GM19238 (cell line): ENCODE data around the gene SMCO3.

ENCODE experiments used
- DNase-seq: peaks from one replicate; pipeline ENCODE4 v3.0.0; 2011; ENCODE audit warnings: low spot score; ENCODE audit not compliant: insufficient read length

Gene SMCO3

DNA sequence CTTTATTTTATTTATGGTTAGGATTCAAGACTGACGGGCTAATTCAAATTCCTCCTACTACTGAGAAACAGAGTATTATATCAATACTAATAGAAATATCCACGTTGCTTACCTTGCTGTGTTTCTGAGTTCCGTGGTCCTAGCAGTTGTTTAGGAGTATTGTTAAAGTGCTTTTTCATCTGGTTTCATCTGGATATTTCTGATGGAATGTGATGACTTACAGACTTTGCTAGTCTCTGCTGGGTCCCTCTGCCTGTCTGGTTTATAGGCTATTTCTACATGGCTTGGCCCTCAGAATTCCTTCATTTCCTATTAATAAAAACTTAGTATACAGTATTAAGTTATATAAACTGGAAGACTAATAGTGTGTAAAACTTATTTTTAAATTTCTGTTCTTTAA is at the start of gene SMCO3:
Gene SMCO3, minus strand, starts transcription at position 169 of the 400 bp plus-strand sequence. CDS start 7,502 bp downstream, outside the sequence.
- no peak for DNase-seq

DNA sequence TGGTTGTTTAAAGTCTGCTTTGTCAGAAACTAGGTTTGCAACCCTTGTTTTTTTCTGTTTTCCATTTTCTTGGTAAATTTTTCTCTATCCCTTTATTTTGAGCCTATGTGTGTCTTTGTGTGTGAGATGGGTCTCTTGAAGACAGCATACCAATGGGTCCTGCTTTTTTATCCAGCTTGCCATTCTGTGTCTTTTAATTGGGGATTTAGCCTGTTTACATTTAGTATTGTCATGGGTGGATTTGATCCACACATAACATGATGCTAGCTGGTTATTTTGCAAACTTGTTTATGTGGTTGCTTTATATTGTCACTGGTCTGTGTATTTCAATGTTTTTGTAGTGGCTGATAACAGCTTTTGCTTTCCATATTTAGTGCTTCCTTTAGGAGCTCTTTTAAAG is 46.5 kb upstream of the SMCO3 start:
- DNase-seq, result no peak

DNA sequence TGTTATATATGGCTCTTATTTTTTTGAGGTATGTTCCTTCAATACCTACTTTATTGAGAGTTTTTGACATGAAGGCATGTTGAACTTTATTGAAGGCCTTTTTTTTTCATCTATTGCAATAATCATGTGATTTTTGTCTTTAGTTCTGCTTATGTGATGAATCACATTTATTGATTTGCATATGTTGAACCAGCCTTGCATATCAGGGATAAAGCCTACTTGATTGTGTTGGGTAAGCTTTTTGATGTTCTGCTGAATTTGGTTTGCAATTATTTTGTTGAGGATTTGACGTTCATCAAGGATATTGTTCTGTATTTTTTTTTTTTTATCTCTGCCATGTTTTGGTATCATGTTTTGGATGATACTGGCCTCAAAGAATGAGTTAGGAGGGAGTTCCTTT is 44.5 kb upstream of the SMCO3 start:
- no peak for DNase-seq

DNA sequence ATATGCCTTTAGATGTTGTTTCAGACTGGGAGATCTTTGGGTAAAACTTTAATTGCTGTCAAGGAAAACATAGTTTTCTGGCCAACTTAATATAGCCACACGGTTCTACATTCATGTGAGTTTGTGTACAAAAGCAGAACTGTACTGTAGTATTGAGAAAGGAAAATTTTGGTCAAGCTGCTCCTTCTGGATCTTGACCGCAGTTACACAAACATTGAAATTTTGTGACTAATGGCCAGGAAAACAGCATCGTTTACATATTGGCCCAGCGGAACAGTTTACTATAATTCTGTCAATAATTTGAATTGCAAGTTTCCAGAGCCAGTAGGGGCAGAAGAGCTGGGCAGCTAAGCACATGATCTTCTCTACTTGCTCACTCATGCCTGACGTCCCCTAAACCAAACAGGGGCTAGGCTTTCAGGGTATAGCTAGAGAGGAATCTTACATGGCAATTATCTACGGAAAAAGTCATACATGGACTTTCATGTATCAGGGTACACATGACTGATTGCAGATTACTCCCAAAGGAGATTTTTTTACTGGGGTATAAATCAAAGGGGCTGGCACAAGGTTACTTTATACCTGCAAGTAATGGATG is 40.7 kb upstream of the SMCO3 start:
- no peak for DNase-seq

DNA sequence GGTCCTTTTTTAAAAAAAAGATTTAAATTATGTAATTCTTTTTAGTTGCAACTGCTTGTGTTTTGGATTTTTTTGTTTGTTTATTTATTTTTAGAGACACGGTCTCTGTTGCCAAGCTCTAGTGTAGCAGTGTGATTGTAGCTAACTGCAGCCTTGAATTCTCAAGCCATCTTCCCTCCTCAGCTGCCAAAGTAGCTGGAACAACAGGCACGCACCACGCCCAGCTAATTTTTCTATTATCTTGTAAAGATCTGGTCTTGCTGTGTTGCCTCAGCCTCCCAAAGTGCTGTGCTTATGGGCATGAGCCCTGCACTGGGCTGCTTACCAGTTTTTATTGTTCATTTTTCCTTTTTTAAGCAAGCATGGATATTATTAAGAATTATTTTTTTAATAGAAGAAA is 40.0 kb upstream of the SMCO3 start:
- no peak for DNase-seq

DNA sequence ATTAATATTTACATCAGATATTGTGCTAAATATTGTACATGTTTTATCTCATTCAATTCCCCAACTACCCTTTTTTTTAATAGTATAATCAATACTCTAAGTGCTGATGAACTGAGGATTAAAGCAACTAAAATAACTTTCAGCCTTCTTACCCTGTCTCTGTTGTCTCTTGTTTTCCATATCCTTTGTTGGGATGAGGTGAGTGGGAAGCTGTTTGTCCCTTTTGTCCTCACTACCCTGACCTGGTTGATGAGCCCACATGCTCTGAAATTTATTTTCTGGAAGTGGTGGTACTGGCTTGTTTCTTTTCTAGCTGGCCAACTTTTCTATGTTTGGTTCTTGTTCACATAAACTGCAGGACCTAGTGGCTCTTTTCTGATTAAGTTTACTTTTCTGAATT is 38.9 kb upstream of the SMCO3 start:
- no peak for DNase-seq

DNA sequence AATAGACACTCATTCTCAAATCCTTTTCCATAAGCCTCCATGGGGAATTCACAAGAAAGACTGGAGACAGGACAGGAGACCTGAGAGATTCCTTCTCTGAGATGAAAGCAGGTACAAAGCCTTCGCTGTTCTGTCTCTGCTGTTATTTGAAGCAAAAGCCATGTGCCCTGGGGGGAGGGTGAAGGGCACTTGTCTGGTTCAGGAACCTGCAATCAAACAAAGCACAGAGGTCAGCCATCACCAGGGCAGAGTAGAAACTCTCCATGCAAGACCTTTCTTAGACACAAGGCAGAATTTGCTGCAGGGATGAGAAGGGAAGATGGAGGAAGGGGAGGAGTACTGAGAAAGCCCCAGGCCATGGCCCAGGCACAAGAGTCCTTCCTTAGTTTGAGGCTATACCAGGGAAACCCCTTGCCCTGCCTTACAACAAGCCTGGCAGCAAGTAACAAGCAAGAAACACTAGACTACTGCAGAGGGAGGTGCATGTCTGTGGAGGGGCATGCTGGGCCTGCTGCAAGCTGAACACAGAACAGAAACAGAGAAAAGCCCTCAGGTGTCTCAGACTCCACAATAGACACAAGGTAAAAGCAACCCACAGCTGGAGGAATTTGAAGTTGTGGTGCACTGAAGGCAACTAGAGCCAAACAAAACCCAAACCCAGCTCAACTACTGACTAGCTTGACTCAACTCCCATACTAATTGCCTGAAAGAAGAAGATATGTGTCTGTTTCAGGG is 37.1 kb upstream of the SMCO3 start:
- no peak for DNase-seq

DNA sequence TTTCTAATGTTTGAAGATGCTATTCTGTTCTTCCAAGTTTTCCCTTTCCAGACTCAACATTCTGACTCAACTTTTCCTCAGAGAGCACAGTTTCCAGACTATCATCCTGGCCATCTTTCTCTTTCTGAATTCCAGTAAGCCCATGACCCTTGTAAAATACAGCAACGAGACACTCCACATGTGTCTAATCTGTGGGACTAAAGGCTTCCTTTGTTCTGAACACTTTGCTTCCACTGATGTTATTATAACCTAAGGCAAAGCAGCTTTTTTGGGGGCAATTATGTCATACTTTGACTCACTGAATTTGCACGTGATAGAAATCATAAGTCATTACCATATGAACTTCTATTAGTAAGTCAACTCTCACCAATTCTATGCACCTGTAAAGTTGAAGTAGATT is 35.7 kb upstream of the SMCO3 start:
- DNase-seq, result no peak

DNA sequence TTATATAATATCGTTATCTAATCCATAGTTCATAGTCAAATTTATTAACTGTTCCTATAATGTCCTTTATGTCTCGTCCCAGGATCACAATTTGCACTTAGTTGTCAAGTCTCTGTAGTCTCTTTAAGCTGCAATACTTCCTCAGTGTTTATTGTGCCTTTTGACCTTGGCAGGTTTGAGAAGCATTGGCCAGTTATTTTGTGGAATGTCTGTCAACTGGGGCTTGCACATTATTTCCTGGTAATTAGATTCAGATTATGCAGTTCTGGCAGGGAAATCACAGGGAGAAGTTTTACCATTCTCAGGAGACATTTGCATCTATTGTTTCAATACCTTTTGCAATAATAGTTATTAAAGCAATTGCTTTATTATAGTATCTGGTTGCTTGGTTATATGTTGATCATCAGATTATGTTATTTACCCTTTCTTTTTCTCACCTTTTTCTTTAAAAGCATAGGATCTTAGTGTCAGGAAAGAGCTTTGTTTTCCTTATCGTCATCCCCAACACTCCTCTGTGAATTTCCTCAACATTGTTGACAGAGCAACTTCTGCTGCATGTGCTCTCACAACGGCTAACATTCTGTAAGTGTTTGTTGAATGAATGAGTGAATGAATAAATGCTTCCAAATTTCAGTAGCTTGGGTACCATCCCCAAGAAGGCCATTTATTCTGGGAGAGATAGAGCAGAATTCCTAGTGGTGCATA is 33.0 kb upstream of the SMCO3 start:
- DNase-seq, result no peak

DNA sequence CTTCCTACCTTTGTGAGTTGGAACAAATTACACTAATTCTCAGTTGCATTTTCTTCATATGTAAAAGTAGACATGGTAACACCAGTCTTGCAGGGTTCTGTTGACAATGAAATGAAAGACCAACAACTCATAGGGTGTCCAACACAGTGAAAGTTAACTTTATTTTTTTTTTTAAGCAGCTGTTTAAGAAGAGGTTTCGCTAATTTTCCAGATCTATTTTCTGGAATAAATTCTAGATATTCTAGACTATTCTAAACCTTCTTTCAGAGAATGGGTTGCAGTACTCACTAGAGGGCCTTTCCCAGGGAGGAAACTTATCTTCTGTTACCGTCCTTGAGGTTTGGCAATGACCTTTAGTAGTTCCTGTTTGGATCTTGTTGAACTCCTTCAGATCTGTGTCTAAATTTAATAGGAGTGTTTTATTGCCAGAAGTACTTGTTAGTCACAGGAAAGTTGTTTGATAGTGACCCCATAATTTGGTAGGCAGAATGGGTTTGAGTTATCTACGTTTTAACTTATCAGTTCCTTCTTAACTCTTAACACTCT is 32.1 kb upstream of the SMCO3 start:
- no peak for DNase-seq

DNA sequence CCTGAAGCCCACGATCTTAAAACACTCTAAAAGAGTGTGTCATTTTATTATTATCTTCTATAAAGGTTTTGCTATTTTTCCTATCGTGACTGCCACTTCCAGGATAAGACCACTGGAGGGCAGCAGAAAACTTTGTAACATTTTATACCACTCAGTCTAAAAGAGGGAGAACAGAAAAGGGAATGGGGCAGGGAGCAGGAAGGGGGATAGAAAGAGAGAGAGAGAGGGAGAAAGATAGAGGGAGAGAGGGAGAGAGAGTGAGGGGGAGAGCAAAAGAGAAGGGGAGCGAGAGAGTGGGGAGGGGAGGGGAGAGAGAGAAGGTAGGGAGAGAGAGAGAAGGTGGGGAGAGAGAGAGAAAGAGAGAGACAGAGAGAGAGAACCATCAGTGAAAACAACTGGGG is 31.4 kb upstream of the SMCO3 start:
- peak; percentile 16 for DNase-seq

DNA sequence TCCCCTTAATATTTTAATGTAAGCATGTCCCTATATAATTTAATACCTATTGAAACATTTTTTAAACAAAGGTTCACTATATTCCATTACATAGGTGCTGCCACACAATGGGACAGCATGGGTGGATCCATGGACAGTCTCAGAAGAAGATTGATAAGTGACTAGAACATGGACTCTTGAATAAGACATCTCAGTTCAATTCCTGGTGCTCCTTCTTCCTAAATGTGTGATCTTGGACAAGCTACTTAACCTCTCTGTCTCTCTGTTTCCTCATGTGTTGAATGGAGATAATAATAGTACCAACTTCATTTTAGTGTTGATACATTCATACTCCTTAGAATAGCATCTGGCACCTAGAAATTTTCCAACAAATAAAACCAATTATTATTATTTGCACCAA is 30.4 kb upstream of the SMCO3 start:
- no peak for DNase-seq

DNA sequence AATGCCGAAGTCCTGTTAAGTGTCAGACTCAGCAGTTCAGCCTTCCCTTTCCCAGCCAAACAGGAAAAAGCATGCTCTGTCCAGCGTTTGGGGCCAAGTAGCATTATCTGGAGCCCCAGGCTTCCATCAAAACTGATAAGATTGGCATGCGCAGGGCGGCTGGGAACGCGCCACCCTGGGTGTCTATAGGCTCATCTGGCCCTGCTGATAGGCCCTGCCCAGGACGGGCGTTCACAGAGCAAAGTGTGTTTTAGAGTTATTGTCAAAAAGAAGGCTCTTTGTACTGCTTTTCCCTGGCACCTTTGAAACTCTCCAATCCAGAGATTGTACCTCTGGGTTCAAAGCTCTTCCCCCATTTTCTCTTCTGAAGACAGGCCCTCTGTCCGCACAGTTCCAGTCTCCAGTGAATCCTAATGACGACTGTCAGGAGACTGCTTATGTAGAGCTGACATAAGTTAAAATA is 29.5 kb upstream of the SMCO3 start, which contains the start of gene ART4:
Gene ART4, minus strand, starts transcription at position 102 of the 463 bp plus-strand sequence. CDS start 413 bp downstream, outside the sequence.
- no peak for DNase-seq

DNA sequence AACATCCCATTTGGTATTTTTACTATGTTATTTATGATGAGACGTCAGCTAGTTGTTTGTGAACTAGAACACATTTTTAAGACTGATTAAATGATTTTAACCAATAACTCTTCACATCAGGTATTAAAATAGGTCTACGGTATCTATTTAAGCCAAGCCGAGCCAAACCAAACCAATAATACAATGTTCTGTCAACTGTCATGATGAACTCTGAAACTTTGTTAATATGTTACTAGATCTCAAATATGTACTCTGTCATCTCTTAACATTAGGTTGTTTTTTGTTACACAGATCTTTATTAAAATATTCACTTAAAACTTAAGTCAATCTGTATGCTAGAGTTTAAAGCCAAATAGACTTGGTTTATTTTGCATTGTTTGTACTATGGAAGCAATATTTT is 28.3 kb upstream of the SMCO3 start:
- DNase-seq, result no peak

DNA sequence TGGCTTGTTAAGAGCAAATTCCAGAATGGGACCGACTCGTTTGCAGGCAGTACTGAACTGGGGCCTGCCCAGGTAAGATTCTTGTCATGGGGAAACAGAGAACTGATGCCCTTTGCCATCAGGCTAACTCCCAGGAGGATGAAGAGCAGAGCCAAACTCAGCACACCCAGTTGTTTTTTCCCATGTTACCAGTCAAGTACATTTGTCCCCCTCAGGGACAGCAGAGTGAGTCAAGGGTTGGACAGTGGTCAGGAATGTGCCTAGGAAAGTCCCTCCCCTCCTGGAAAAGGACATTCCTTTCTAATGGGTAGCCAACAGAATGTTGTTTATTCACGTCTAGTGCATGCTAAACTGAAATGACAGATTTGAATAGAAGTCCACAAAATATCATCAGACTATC is 27.8 kb upstream of the SMCO3 start:
- DNase-seq, result no peak

DNA sequence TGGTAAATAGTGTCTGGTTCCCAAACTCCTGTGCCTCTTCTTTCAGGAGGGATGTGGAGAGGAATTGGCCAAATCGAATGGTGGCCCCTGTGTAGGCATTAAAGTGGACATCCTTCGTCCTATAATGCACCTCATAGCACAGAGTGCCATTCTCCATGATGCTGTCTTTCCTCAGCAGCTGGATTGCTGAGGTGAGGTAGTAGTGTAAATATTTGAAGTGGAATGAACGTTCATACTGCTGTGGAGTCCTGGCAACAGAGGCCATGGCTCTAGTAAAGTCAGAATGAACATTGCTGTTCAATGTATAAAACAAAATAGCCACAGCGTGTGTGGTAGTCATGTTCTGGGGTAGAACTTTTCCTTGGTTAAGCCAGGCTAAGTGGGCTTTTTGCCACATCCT is 26.6 kb upstream of the SMCO3 start:
- DNase-seq, result no peak

DNA sequence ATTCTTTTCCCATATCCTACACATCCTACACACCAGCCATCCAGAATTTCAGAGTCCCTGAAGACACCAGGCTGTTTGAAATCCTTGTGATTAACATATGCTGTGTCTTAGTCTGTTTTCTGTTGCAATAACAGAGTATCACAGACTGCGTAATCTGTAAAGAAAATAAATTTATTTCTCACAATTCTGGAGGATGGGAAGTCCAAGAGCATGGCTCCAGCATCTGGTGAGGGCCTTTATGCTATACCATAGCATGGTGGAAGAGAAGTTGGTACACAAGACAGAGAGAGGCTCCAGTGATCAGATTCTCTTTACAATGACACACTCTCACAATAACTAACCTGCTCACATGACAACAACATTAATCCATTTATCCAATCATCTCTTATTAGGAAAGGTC is 25.3 kb upstream of the SMCO3 start:
- no peak for DNase-seq

DNA sequence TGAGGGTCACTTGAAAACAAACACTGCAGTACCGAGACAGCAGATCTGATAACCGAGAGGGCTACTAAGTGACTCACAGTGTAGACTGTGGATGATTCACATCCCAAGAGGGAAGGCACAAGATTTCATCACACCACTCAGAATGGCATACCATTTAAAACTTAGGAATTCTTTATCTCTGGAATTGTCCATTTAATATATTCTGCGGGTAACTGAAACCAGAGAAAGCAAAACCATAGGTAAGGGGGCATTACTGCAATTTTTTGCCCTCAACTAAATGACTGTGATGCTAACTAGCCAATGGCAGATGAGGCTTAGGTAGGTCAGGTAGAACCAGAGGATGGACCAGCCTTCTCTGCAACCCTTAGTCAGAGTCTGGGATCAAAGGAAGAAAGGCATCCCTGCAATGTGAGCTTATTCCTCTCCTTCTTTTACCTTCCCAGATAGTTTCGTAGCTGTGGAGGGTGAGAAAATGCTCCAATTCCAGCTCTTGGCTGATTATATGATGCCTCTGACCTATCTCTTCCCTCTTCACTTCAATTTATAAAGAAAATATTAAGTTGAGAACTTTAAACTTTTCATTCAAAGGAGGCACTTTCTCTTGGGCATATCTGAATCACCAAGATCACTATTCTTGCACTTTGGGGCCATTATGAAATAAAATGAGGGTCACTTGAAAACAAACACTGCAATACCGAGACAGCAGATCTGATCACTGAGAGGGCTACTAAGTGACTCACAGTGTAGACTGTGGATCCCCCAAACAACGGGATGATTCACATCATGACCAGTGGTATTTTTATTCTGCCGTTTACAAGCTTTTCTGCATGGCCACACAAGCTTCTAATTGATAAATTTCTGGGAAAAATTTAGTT is 22.6 kb upstream of the SMCO3 start:
- no peak for DNase-seq

DNA sequence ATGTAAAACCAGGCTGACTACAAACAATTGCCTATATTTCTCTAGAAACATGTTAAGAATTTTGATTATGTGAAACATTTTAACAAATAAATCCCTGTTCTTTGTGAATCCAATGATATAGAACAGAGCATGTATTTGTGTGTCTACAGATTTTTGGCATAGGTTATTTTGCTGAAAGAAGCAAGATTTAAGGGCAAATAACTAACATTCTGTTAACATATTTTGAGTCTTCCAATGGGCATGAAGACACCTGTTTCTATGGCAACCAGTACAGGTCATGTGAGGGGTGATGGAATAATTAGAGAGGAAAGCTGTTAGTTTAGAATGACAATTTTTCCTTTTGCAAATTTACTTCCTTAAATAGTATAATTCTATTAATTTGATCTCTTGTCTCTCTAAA is 20.5 kb upstream of the SMCO3 start:
- no peak for DNase-seq

DNA sequence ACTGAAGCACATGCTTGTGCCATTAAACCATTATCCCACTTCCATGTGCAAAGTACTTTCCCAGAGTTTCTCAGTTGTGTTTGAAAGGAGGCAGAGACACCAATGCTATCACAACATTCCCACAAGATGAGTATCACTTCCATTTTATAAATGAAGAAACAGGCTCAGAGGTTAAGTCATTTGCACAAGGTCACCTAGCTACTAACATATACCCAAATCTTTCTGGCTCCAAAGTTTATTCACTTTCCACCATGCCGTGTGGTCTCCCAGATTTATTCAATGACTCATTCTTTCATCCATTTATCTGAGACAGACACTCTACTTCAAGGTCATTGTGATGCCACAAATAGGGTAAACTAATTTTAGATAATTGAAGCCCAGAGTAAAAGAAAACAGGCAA is 20.0 kb upstream of the SMCO3 start:
- no peak for DNase-seq

DNA sequence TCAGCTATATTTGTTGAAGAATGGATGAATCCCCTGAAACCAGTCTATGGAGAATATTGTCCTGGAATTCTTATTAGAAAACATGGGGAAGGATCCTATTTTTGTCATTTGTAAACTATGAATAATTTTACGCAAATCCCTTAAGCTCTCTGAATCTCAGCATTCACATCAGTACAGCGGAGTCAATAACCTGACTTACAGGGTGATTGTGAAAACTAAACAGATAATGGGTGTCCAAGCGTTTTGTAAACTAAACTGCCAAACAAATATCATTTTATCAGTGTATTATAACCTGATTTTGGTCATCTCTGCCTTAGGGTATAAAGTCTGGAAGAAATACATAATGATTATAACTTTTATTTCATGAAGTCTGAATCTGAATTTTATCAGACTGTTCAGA is 19.4 kb upstream of the SMCO3 start:
- DNase-seq, result no peak
